HepG2 (cell line): Measurements from ENCODE around the gene RPLP2. TPM values are rescaled to one million over a fixed set of nuclear protein-coding genes. Genes with fewer than 3 reads are reported as not detected.
A peak's percentile ranks its signal among the peaks of the same experiment; 100 is the strongest.

Source experiments
- AHR ChIP-seq: IDR thresholded peaks from 2 replicates; pipeline ENCODE4 v1.6.1; 2018; ENCODE audit warnings: missing genetic modification reagents, missing compliant biosample characterization
- CBX2 ChIP-seq, 2 experiments: fragments of 200-600 bp in 1 of 2; sonication (generic); formaldehyde crosslinking in 1 of 2; IDR thresholded peaks; 2 replicates each; pipeline versions ENCODE4 v1.7.0 to v1.8.1; 2018 to 2022; ENCODE audit warnings: low read depth in 2 of 2, low read length in 1 of 2, mild to moderate bottlenecking in 1 of 2, missing genetic modification reagents in 1 of 2
- HNRNPLL ChIP-seq: fragments of 200-400 bp; formaldehyde crosslinking; IDR thresholded peaks from 2 replicates; pipeline ENCODE4 v1.6.1; 2017; ENCODE audit warnings: mild to moderate bottlenecking, low read depth, low read length; ENCODE audit not compliant: poor library complexity, severe bottlenecking
- KLF12 ChIP-seq: sonication (generic); formaldehyde crosslinking; IDR thresholded peaks from 2 replicates; pipeline ENCODE4 v1.4.0; 2020; ENCODE audit warnings: missing genetic modification reagents, borderline replicate concordance
- KLF16 ChIP-seq, 2 experiments: sonication (generic) in 1 of 2; formaldehyde crosslinking in 1 of 2; IDR thresholded peaks; 2 replicates each; pipeline versions ENCODE4 v1.6.1 to v1.8.0; 2016 to 2023; ENCODE audit warnings: missing genetic modification reagents in 2 of 2, missing compliant biosample characterization in 1 of 2
- NFKB2 ChIP-seq: sonication (generic); formaldehyde crosslinking; IDR thresholded peaks from 2 replicates; pipeline ENCODE4 v1.4.0; 2020; ENCODE audit warnings: missing genetic modification reagents, borderline replicate concordance
- NR2F1 ChIP-seq, 2 experiments: fragments of 450-650 bp in 1 of 2; formaldehyde crosslinking in 1 of 2; IDR thresholded peaks; 2 replicates each; pipeline versions ENCODE4 v1.5.0 to v1.6.1; 2016 to 2020; ENCODE audit warnings: mild to moderate bottlenecking in 1 of 2, missing compliant biosample characterization in 1 of 2, missing genetic modification reagents in 1 of 2, moderate library complexity in 1 of 2
- RELA ChIP-seq: sonication (generic); formaldehyde crosslinking; IDR thresholded peaks from 2 replicates; pipeline ENCODE4 v1.4.0; 2020; ENCODE audit warnings: missing genetic modification reagents
- SAFB2 ChIP-seq: sonication (generic); formaldehyde crosslinking; IDR thresholded peaks from 2 replicates; pipeline ENCODE4 v1.5.1; 2020; ENCODE audit warnings: missing genetic modification reagents, low read depth, mild to moderate bottlenecking, borderline replicate concordance
- SETDB1 ChIP-seq: sonication (generic); formaldehyde crosslinking; IDR thresholded peaks from 2 replicates; pipeline ENCODE4 v1.5.1; 2020; ENCODE audit warnings: missing genetic modification reagents, mild to moderate bottlenecking, borderline replicate concordance
- SYNCRIP ChIP-seq: fragments of 200-400 bp; formaldehyde crosslinking; IDR thresholded peaks from 2 replicates; pipeline ENCODE4 v1.6.1; 2018; ENCODE audit warnings: mild to moderate bottlenecking, low read depth, low read length; ENCODE audit not compliant: insufficient read depth
- ZFP41 ChIP-seq: sonication (generic); formaldehyde crosslinking; IDR thresholded peaks from 2 replicates; pipeline ENCODE4 v1.4.0; 2020; ENCODE audit warnings: mild to moderate bottlenecking, missing genetic modification reagents, borderline replicate concordance
- ZNF17 ChIP-seq: sonication (generic); formaldehyde crosslinking; IDR thresholded peaks from 2 replicates; pipeline ENCODE4 v1.5.0; 2020; ENCODE audit warnings: mild to moderate bottlenecking, missing genetic modification reagents
- ZNF30 ChIP-seq: sonication (generic); formaldehyde crosslinking; IDR thresholded peaks from 2 replicates; pipeline ENCODE4 v1.5.0; 2020; ENCODE audit warnings: mild to moderate bottlenecking, missing genetic modification reagents
- ZNF331 ChIP-seq: sonication (generic); formaldehyde crosslinking; IDR thresholded peaks from 2 replicates; pipeline ENCODE4 v1.4.0; 2020; ENCODE audit warnings: missing genetic modification reagents
- ZNF432 ChIP-seq: sonication (generic); formaldehyde crosslinking; IDR thresholded peaks from 2 replicates; pipeline ENCODE4 v1.5.0; 2020; ENCODE audit warnings: missing genetic modification reagents, mild to moderate bottlenecking, borderline replicate concordance
- ZNF468 ChIP-seq: sonication (generic); formaldehyde crosslinking; IDR thresholded peaks from 2 replicates; pipeline ENCODE4 v1.8.0; 2022; ENCODE audit warnings: mild to moderate bottlenecking, moderate library complexity, missing genetic modification reagents
- ZNF549 ChIP-seq: sonication (generic); formaldehyde crosslinking; IDR thresholded peaks from 2 replicates; pipeline ENCODE4 v1.5.0; 2020; ENCODE audit warnings: missing genetic modification reagents
- ZNF616 ChIP-seq: sonication (generic); formaldehyde crosslinking; IDR thresholded peaks from 2 replicates; pipeline ENCODE4 v1.5.0; 2020; ENCODE audit warnings: low read depth, mild to moderate bottlenecking, missing genetic modification reagents
- ZNF839 ChIP-seq: sonication (generic); formaldehyde crosslinking; IDR thresholded peaks from 2 replicates; pipeline ENCODE4 v1.4.0; 2020; ENCODE audit warnings: missing genetic modification reagents, mild to moderate bottlenecking, borderline replicate concordance
- polyA plus RNA-seq, 8 experiments: library from polyadenylated mRNA; depleted of rRNA in 3 of 8; stranded (reverse) in 7 of 8; unstranded in 1 of 8; fragments of >200 nt; fragmentation: Illumina TruSeq in 4 of 8; extraction: Trizol in 4 of 8; gene quantifications; 2 replicates each; pipeline versions ENCODE4 v1.2.1 to v1.2.3, GENCODE V29; 2011 to 2016; ENCODE audit warnings: low read depth in 4 of 8, missing spikeins in 1 of 8, mixed read lengths in 1 of 8; ENCODE audit not compliant: insufficient read depth in 1 of 8
- total RNA-seq, 5 experiments: library from RNA; depleted of rRNA; stranded (reverse); fragments of >200 nt; fragmentation: Illumina TruSeq; extraction: Trizol; gene quantifications; 2 replicates each; pipeline ENCODE4 v1.2.3, GENCODE V29; 2016; ENCODE audit warnings: low read depth in 1 of 5
- TF ChIP-seq, protein P1 (sequence below): sonication (generic); formaldehyde crosslinking; IDR thresholded peaks from 2 replicates; pipeline ENCODE4 v1.4.0; 2020; ENCODE audit warnings: missing genetic modification reagents
- TF ChIP-seq, protein P2 (sequence below): IDR thresholded peaks from 2 replicates; pipeline ENCODE4 v1.4.0; 2020; ENCODE audit warnings: mild to moderate bottlenecking, missing genetic modification reagents

RPLP2 gene
- total and polyA plus RNA-seq, 2 of the 13 experiments (the other 11 are each of a cell fraction or from before 2014, with no cell fraction given), result 978 to 2,106 TPM

DNA sequence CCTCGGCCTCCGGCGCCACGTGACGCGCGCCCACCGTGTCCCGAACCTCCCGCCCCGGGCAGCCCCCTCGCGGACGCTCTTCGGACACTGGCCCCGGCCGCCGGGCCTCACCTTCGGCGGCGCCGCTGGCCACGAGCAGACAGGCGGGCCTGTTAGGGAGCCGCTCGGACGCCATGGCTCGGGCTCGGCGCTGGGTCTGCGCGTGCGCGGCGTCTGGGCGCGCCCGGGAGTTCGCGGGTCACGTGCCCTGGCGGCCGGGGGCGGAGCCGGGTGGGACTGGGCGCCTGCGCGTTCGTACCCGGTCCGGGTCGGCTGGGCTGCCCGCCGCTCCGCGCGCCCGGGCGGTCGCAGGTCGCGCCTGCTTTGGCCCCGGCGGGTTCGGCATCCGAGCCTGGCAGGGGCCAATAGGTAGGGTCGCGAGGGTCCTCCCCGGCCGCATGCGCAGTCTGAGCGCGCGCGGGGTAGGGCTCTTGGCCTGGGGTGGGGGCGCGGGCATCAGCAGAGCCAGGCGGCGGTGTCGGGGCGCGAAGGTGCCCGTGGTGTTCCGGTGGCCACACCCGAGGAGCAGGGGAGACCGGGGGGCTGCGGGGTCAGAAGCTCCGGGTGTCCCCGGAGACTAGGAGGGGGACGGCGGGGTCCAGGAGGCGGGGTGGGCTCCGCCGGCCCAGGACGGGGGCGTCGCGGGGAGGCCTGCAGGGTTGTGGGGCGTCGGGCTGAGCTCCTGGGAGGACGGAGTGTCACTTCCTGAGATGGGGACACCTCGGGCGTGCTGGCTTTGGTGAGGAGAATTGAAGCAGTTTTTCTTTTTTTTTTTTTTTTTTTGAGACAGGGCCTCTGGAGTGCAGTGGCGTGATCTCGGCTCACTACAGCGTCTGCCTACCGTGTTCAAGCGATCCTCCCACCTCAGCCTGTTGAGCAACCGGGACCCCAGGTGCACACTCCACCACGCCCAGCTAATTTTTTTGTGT, 32.2 kb upstream of the RPLP2 start, which contains the start of gene GATD1 (continued):
- no peak for TF ChIP-seq AHR (CRISPR knock-in tag)
- TF ChIP-seq SAFB2 (CRISPR knock-in tag), result no peak; the same call in 1 of the 2 replicates
- TF ChIP-seq RELA (CRISPR knock-in tag), result no peak
- peak; percentile 75; the same call in 1 of the 2 replicates for TF ChIP-seq ZNF616 (CRISPR knock-in tag)
- TF ChIP-seq, protein P1, sequence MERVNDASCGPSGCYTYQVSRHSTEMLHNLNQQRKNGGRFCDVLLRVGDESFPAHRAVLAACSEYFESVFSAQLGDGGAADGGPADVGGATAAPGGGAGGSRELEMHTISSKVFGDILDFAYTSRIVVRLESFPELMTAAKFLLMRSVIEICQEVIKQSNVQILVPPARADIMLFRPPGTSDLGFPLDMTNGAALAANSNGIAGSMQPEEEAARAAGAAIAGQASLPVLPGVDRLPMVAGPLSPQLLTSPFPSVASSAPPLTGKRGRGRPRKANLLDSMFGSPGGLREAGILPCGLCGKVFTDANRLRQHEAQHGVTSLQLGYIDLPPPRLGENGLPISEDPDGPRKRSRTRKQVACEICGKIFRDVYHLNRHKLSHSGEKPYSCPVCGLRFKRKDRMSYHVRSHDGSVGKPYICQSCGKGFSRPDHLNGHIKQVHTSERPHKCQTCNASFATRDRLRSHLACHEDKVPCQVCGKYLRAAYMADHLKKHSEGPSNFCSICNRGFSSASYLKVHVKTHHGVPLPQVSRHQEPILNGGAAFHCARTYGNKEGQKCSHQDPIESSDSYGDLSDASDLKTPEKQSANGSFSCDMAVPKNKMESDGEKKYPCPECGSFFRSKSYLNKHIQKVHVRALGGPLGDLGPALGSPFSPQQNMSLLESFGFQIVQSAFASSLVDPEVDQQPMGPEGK (CRISPR knock-in tag), result no peak; the same call in 1 of the 2 replicates
- TF ChIP-seq, protein P2, sequence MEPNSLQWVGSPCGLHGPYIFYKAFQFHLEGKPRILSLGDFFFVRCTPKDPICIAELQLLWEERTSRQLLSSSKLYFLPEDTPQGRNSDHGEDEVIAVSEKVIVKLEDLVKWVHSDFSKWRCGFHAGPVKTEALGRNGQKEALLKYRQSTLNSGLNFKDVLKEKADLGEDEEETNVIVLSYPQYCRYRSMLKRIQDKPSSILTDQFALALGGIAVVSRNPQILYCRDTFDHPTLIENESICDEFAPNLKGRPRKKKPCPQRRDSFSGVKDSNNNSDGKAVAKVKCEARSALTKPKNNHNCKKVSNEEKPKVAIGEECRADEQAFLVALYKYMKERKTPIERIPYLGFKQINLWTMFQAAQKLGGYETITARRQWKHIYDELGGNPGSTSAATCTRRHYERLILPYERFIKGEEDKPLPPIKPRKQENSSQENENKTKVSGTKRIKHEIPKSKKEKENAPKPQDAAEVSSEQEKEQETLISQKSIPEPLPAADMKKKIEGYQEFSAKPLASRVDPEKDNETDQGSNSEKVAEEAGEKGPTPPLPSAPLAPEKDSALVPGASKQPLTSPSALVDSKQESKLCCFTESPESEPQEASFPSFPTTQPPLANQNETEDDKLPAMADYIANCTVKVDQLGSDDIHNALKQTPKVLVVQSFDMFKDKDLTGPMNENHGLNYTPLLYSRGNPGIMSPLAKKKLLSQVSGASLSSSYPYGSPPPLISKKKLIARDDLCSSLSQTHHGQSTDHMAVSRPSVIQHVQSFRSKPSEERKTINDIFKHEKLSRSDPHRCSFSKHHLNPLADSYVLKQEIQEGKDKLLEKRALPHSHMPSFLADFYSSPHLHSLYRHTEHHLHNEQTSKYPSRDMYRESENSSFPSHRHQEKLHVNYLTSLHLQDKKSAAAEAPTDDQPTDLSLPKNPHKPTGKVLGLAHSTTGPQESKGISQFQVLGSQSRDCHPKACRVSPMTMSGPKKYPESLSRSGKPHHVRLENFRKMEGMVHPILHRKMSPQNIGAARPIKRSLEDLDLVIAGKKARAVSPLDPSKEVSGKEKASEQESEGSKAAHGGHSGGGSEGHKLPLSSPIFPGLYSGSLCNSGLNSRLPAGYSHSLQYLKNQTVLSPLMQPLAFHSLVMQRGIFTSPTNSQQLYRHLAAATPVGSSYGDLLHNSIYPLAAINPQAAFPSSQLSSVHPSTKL, result no peak
- no peak for TF ChIP-seq HNRNPLL
- TF ChIP-seq CBX2 (IDR thresholded peaks at IDR 0.05; ENCODE audit: low read depth, low read length), result no peak
- no peak for TF ChIP-seq CBX2 (CRISPR knock-in tag; IDR thresholded peaks at IDR 0.05; ENCODE audit: low read depth)
- TF ChIP-seq NR2F1 (CRISPR knock-in tag; IDR thresholded peaks at IDR 0.05), result no peak
- no peak for TF ChIP-seq KLF12 (CRISPR knock-in tag)
- TF ChIP-seq SYNCRIP, result no peak
- TF ChIP-seq ZNF468 (CRISPR knock-in tag), result no peak
- no peak for TF ChIP-seq ZNF331 (CRISPR knock-in tag)
- no peak for TF ChIP-seq ZNF549
- TF ChIP-seq ZNF30, result no peak
- TF ChIP-seq ZNF17 (CRISPR knock-in tag), result no peak
- no peak for TF ChIP-seq KLF16 (CRISPR knock-in tag; IDR thresholded peaks at IDR 0.05)
- no peak for TF ChIP-seq ZNF432 (CRISPR knock-in tag)
- TF ChIP-seq SETDB1 (CRISPR knock-in tag), result no peak
- no peak for TF ChIP-seq ZFP41
- TF ChIP-seq ZNF839 (CRISPR knock-in tag), result peak; percentile 67; the same call in 1 of the 2 replicates
- TF ChIP-seq NFKB2 (CRISPR knock-in tag), result no peak
